ENCODE results near the gene ZNF394.

The ZNF394 gene

GRCh38 chr7:99476107-99476506 lies 24.0 kb downstream of the ZNF394 start:
- Histone ChIP-seq H3K36me3 (ENCODE audit: control insufficient read depth, low read length) (peaks cover 70% of the 10 kb centered on the region), H4K20me1 (ENCODE audit: control insufficient read depth, insufficient read depth, low read depth, low read length) (peaks cover 10% of the 10 kb centered on the region), H3K9me3 (ENCODE audit: control insufficient read depth, insufficient read depth, low read length) (no peaks in the 10 kb centered on the region), H3K4me2 (ENCODE audit: low read length) (no peak overlapping the region), H3K4me3 (ENCODE audit: low read length) (no peak overlapping the region), H3K4me1 (ENCODE audit: control insufficient read depth, low read length) (peaks cover 18% of the 10 kb centered on the region), H3F3A (ENCODE audit: control insufficient read depth, insufficient read depth) (peaks cover 2% of the 10 kb centered on the region; the same call in 1 of the 2 replicates), H3K27me3 (ENCODE audit: control insufficient read depth, low read length) (no peaks in the 10 kb centered on the region), H3K27ac (ENCODE audit: low read depth, low read length) (no peak overlapping the region), H3K9me2 (replicated peaks; ENCODE audit: control insufficient read depth, low read length) (no peaks in the 10 kb centered on the region), H3K79me2 (ENCODE audit: control insufficient read depth, low read length) (peaks cover 80% of the 10 kb centered on the region)
- no peak for TF ChIP-seq CTCF (IDR thresholded peaks at IDR 0.05; ENCODE audit: low read depth, low read length, poor library complexity, severe bottlenecking)
- no peak for TF ChIP-seq EZH2phosphoT487 (IDR thresholded peaks at IDR 0.05; ENCODE audit: borderline replicate concordance, low read length)

DNA sequence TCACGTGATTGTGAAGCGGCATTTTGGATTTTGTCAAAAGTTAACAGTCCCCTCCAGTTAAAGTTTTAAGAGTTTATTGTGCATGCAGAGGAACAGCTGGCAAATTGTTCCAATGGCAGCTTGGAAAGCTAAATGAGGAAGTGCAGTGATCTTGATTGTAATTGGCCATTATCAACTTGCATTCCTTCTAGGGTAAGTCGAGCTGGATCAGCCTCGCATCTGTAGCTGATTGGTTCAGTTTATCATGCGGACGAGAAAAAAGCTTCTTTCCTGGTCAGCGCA lies 26.8 kb downstream of the ZNF394 start:
- H4K20me1 ChIP-seq (ENCODE audit: control insufficient read depth, insufficient read depth, low read depth, low read length): peaks cover 10% of the 10 kb centered on the region
- H3K9me2 ChIP-seq (replicated peaks; ENCODE audit: control insufficient read depth, low read length): no peaks in the 10 kb centered on the region
- TF ChIP-seq EZH2phosphoT487 (IDR thresholded peaks at IDR 0.05; ENCODE audit: borderline replicate concordance, low read length) (no peak), CTCF (IDR thresholded peaks at IDR 0.05; ENCODE audit: low read depth, low read length, poor library complexity, severe bottlenecking) (no peak)
- peak overlapping the region; percentile 69 for H3K4me2 ChIP-seq (ENCODE audit: low read length)
- no peaks in the 10 kb centered on the region for H3K27me3 ChIP-seq (ENCODE audit: control insufficient read depth, low read length)
- peak overlapping the region; percentile 82 for H3K4me3 ChIP-seq (ENCODE audit: low read length)
- H3K4me1 ChIP-seq (ENCODE audit: control insufficient read depth, low read length): peaks cover 20% of the 10 kb centered on the region
- H3F3A ChIP-seq (ENCODE audit: control insufficient read depth, insufficient read depth): peaks cover 2% of the 10 kb centered on the region; the same call in 1 of the 2 replicates
- peaks cover 56% of the 10 kb centered on the region for H3K79me2 ChIP-seq (ENCODE audit: control insufficient read depth, low read length)
- H3K27ac ChIP-seq (ENCODE audit: low read depth, low read length): peak overlapping the region; percentile 84
- H3K9me3 ChIP-seq (ENCODE audit: control insufficient read depth, insufficient read depth, low read length): no peaks in the 10 kb centered on the region
- peaks cover 41% of the 10 kb centered on the region for H3K36me3 ChIP-seq (ENCODE audit: control insufficient read depth, low read length)

DNA sequence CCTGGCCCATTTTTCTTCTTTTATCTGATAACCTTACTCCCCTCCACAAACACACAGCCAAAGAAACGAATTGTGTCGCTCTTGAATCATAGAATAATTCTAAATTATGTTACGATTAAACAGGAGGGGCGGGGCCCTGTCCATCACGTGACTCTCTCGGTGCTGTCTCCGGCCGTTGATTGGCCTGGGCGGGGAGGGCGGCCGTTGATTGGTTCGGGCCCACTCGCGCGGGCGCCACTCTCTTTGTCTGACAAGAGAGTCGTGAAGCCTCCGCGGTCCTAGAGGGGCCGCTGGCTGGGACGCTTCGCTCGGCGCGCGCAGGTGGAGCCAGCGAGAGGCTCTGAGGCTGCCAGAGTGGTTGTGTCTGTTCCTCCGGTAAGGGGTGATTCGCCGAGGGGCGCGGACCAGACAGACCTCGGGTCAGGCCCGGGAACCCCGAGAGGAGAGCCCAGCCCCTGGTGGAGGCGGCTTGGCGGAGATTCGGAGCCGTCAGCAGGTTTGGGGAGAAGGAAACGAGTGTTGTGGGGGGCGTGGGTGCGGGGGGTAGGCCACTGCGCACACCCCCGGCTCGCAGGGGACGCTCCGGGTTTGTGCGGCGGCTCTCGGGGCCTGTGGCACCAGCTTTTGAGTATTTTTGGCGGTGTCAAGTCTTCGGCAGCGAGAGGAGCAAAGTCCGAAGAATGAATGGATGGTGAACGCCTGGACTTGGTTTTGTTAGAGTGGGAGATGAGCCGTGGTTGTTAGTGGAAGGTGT lies 27.3 kb downstream of the ZNF394 start, which contains the start of gene ZNF789:
TSS of gene ZNF789 (plus strand) at position 330 of the 754 bp plus-strand sequence. CDS start 3,567 bp downstream, outside the sequence.
- H3K9me3 ChIP-seq (ENCODE audit: control insufficient read depth, insufficient read depth, low read length): no peaks in the 10 kb centered on the region
- H3K4me2 ChIP-seq (ENCODE audit: low read length): peak within 1 kb of the TSS; percentile 69
- H3K4me3 ChIP-seq (ENCODE audit: low read length): peak within 1 kb of the TSS; percentile 82
- H4K20me1 ChIP-seq (ENCODE audit: control insufficient read depth, insufficient read depth, low read depth, low read length): peaks cover 10% of the 10 kb centered on the region
- H3K27me3 ChIP-seq (ENCODE audit: control insufficient read depth, low read length): no peaks in the 10 kb centered on the region
- H3K9me2 ChIP-seq (replicated peaks; ENCODE audit: control insufficient read depth, low read length): no peaks in the 10 kb centered on the region
- H3K4me1 ChIP-seq (ENCODE audit: control insufficient read depth, low read length): peaks cover 20% of the 10 kb centered on the region
- H3F3A ChIP-seq (ENCODE audit: control insufficient read depth, insufficient read depth): peaks cover 2% of the 10 kb centered on the region; the same call in 1 of the 2 replicates
- peak within 1 kb of the TSS; percentile 84 for H3K27ac ChIP-seq (ENCODE audit: low read depth, low read length)
- H3K36me3 ChIP-seq (ENCODE audit: control insufficient read depth, low read length): peaks cover 36% of the 10 kb centered on the region
- TF ChIP-seq CTCF (IDR thresholded peaks at IDR 0.05; ENCODE audit: low read depth, low read length, poor library complexity, severe bottlenecking): no peak
- no peak for TF ChIP-seq EZH2phosphoT487 (IDR thresholded peaks at IDR 0.05; ENCODE audit: borderline replicate concordance, low read length)
- H3K79me2 ChIP-seq (ENCODE audit: control insufficient read depth, low read length): peaks cover 50% of the 10 kb centered on the region
